NCI-H1048 (cell line): ENCODE data around the gene STK38.

Source experiments
- DNase-seq: peaks from one replicate; lab custom pipeline; 2025; lab: John Stamatoyannopoulos, UW

The STK38 gene

GRCh38 chr6:36523451-36523850 lies 23.8 kb downstream of the STK38 start:
- DNase-seq = no peak

GRCh38 chr6:36519352-36519751 lies 27.9 kb downstream of the STK38 start:
- no peak for DNase-seq

GRCh38 chr6:36517408-36517807 lies 29.9 kb downstream of the STK38 start:
- DNase-seq = no peak

GRCh38 chr6:36516988-36517387 lies 30.3 kb downstream of the STK38 start:
- no peak for DNase-seq

- no peak for DNase-seq
Measured at GRCh38 chr6:36516559-36516958, 30.7 kb downstream of the STK38 start.

GRCh38 chr6:36515844-36516243 lies 31.4 kb downstream of the STK38 start:
- DNase-seq = no peak

- no peak for DNase-seq
Measured at GRCh38 chr6:36514554-36515456, 32.5 kb downstream of the STK38 start.

- DNase-seq = no peak
Measured at GRCh38 chr6:36510365-36510764, 36.9 kb downstream of the STK38 start.

GRCh38 chr6:36508532-36508931 lies 38.7 kb downstream of the STK38 start:
- DNase-seq = no peak

- DNase-seq = no peak
Measured at GRCh38 chr6:36506611-36507010, 40.7 kb downstream of the STK38 start.

GRCh38 chr6:36505744-36506534 lies 41.3 kb downstream of the STK38 start:
- DNase-seq = no peak

- no peak for DNase-seq
Measured at GRCh38 chr6:36504982-36505381, 42.3 kb downstream of the STK38 start.

- DNase-seq = no peak
Measured at GRCh38 chr6:36504181-36504580, 43.1 kb downstream of the STK38 start.

GRCh38 chr6:36501686-36502085 lies 45.6 kb downstream of the STK38 start:
- DNase-seq = no peak

- DNase-seq = no peak
Measured at GRCh38 chr6:36499918-36500317, 47.4 kb downstream of the STK38 start.

- no peak for DNase-seq
Measured at GRCh38 chr6:36495086-36495485, 52.2 kb downstream of the STK38 start.

- DNase-seq = no peak
Measured at GRCh38 chr6:36493859-36494258, 53.4 kb downstream of the STK38 start.

GRCh38 chr6:36493319-36493718 lies 54.0 kb downstream of the STK38 start:
- no peak for DNase-seq

GRCh38 chr6:36492621-36493020 lies 54.7 kb downstream of the STK38 start:
- DNase-seq = no peak

GRCh38 chr6:36492092-36492491 lies 55.2 kb downstream of the STK38 start:
- DNase-seq = no peak

GRCh38 chr6:36491378-36491965 lies 55.8 kb downstream of the STK38 start:
- DNase-seq = no peak

- DNase-seq = no peak
Measured at GRCh38 chr6:36489426-36489825, 57.9 kb downstream of the STK38 start.

GRCh38 chr6:36488221-36488620 lies 59.1 kb downstream of the STK38 start:
- no peak for DNase-seq
